H1 (cell line): Measurements from ENCODE around the gene FEV. TPM values are rescaled to one million over a fixed set of nuclear protein-coding genes. Genes with fewer than 3 reads are reported as not detected.

Source experiments
- CTCF ChIA-PET: fragments of 300-600 bp; sonication (Branson Sonifier 250); formaldehyde crosslinking; loops from one replicate; lab custom pipeline; 2021; ENCODE audit not compliant: partially characterized antibody; lab: Charles Lee
- POLR2A ChIA-PET: fragments of 300-600 bp; sonication (Branson Sonifier 250); formaldehyde crosslinking; loops from one replicate; lab custom pipeline; 2021; ENCODE audit warnings: inconsistent platforms; ENCODE audit not compliant: partially characterized antibody; lab: Charles Lee
- DNase-seq, 2 experiments: peaks; one replicate each; pipeline versions ENCODE4 v3.0.0 to v3.0.0-alpha.2; 2010 to 2022; ENCODE audit warnings: low spot score in 2 of 2, low read depth in 1 of 2, mixed read lengths in 1 of 2
- FAIRE-seq: peaks from 2 replicates; lab custom pipeline; 2011; peaks lifted over from hg19 to GRCh38; lab: Jason Lieb, UNC
- H2AFZ ChIP-seq: 2 replicates; pipeline ENCODE4 v1.8.1; 2012; ENCODE audit warnings: low read length, inconsistent platforms
- H2AK5ac ChIP-seq: 2 replicates; pipeline ENCODE4 v1.6.1; 2013; ENCODE audit warnings: low read depth, low read length
- H2BK120ac ChIP-seq: replicated peaks from 2 replicates; pipeline ENCODE3; 2013; ENCODE audit warnings: low read depth, low read length, inconsistent platforms
- H2BK12ac ChIP-seq: 2 replicates; pipeline ENCODE4 v1.6.1; 2013; ENCODE audit warnings: low read depth, low read length
- H2BK15ac ChIP-seq: 2 replicates; pipeline ENCODE4 v1.6.1; 2013; ENCODE audit warnings: low read length
- H2BK20ac ChIP-seq: 2 replicates; pipeline ENCODE4 v1.6.1; 2013; ENCODE audit warnings: low read length
- H2BK5ac ChIP-seq: 2 replicates; pipeline ENCODE4 v1.6.1; 2013; ENCODE audit warnings: low read depth, low read length
- H3K14ac ChIP-seq: 2 replicates; pipeline ENCODE4 v1.6.1; 2013; ENCODE audit warnings: inconsistent platforms; ENCODE audit not compliant: insufficient read length
- H3K18ac ChIP-seq: 2 replicates; pipeline ENCODE4 v1.6.1; 2013; ENCODE audit warnings: low read length; ENCODE audit errors: extremely low read depth
- H3K23ac ChIP-seq: 2 replicates; pipeline ENCODE4 v1.6.1; 2013; ENCODE audit warnings: inconsistent platforms; ENCODE audit not compliant: insufficient read length
- H3K23me2 ChIP-seq: 2 replicates; pipeline ENCODE4 v1.6.1; 2013; ENCODE audit warnings: low read depth, low read length
- H3K27ac ChIP-seq: 2 replicates; pipeline ENCODE4 v1.6.1; 2011; ENCODE audit warnings: low read depth, low read length, inconsistent platforms
- H3K27me3 ChIP-seq, 4 experiments: replicated peaks in 1 of 4; 1 replicate in 1 of 4; 2 replicates in 3 of 4; pipeline versions ENCODE4 v1.6.1 to v1.8.1; 2011 to 2013; ENCODE audit warnings: low read length in 3 of 4, mild to moderate bottlenecking in 3 of 4, inconsistent platforms in 2 of 4, mixed read lengths in 2 of 4, moderate library complexity in 1 of 4; ENCODE audit not compliant: control insufficient read depth in 3 of 4, insufficient read depth in 3 of 4; ENCODE audit errors: extremely low read depth in 1 of 4
- H3K36me3 ChIP-seq, 4 experiments: 2 replicates each; pipeline versions ENCODE4 v1.6.1 to v1.8.1; 2011 to 2013; ENCODE audit warnings: mild to moderate bottlenecking in 4 of 4, low read length in 3 of 4, moderate library complexity in 2 of 4, control low read depth in 1 of 4, inconsistent platforms in 1 of 4; ENCODE audit not compliant: insufficient read depth in 4 of 4, control insufficient read depth in 2 of 4
- H3K4ac ChIP-seq: replicated peaks from 2 replicates; pipeline ENCODE3; 2013; ENCODE audit warnings: low read length, low read depth, mixed read lengths, inconsistent platforms; ENCODE audit not compliant: insufficient read length
- H3K4me1 ChIP-seq, 4 experiments: replicated peaks in 1 of 4; 1 replicate in 1 of 4; 2 replicates in 3 of 4; pipeline versions ENCODE4 v1.6.1 to v1.8.1; 2011 to 2013; ENCODE audit warnings: low read length in 3 of 4, inconsistent platforms in 2 of 4, mixed read lengths in 1 of 4; ENCODE audit not compliant: insufficient read depth in 4 of 4, control insufficient read depth in 3 of 4
- H3K4me2 ChIP-seq, 2 experiments: 2 replicates each; pipeline versions ENCODE4 v1.6.1 to v1.8.1; 2011 to 2013; ENCODE audit warnings: low read depth in 2 of 2, low read length in 2 of 2, control low read depth in 1 of 2, inconsistent platforms in 1 of 2, mild to moderate bottlenecking in 1 of 2; ENCODE audit not compliant: insufficient read depth in 1 of 2
- H3K4me3 ChIP-seq, 4 experiments: fragments of 200-600, 300-600 bp in 1 of 4; sonication (generic), shearing (Covaris generic), sonication (Bioruptor Twin) in 1 of 4; 2 replicates each; pipeline versions ENCODE4 v1.5.1 to v1.8.1; 2011 to 2016; ENCODE audit warnings: low read length in 4 of 4, low read depth in 3 of 4, control low read depth in 2 of 4, inconsistent platforms in 2 of 4, mild to moderate bottlenecking in 2 of 4, mixed read lengths in 1 of 4, moderate library complexity in 1 of 4; ENCODE audit not compliant: insufficient read depth in 2 of 4; ENCODE audit errors: extremely low read depth in 1 of 4
- H3K56ac ChIP-seq: replicated peaks from 2 replicates; pipeline ENCODE3; 2013; ENCODE audit warnings: low read depth, mild to moderate bottlenecking, mixed read lengths, low read length, inconsistent platforms; ENCODE audit not compliant: insufficient read length
- H3K79me1 ChIP-seq: 2 replicates; pipeline ENCODE4 v1.6.1; 2013; ENCODE audit warnings: low read depth, low read length, control low read depth
- H3K79me2 ChIP-seq, 2 experiments: 2 replicates each; pipeline versions ENCODE4 v1.6.1 to v1.8.1; 2012 to 2013; ENCODE audit warnings: low read length in 2 of 2, mild to moderate bottlenecking in 2 of 2, inconsistent platforms in 1 of 2; ENCODE audit not compliant: insufficient read depth in 2 of 2, control insufficient read depth in 1 of 2
- H3K9ac ChIP-seq, 4 experiments: replicated peaks in 1 of 4; 1 replicate in 1 of 4; 2 replicates in 3 of 4; pipeline versions ENCODE4 v1.6.1 to v1.8.1; 2011 to 2013; ENCODE audit warnings: low read depth in 3 of 4, low read length in 3 of 4, control low read depth in 2 of 4, mild to moderate bottlenecking in 2 of 4, moderate library complexity in 2 of 4, inconsistent platforms in 1 of 4; ENCODE audit errors: extremely low read depth in 1 of 4
- H3K9me3 ChIP-seq, 2 experiments: 2 replicates each; pipeline versions ENCODE4 v1.6.1 to v1.8.1; 2012 to 2013; ENCODE audit warnings: mild to moderate bottlenecking in 2 of 2, moderate library complexity in 2 of 2, control low read depth in 1 of 2, inconsistent platforms in 1 of 2, low read depth in 1 of 2, low read length in 1 of 2, mixed read lengths in 1 of 2; ENCODE audit not compliant: insufficient read depth in 2 of 2
- H4K20me1 ChIP-seq, 2 experiments: replicated peaks in 1 of 2; 2 replicates each; pipeline versions ENCODE3 to v1.8.1; 2011 to 2013; ENCODE audit warnings: inconsistent platforms in 2 of 2, low read length in 2 of 2, mild to moderate bottlenecking in 1 of 2; ENCODE audit not compliant: insufficient read depth in 2 of 2, control insufficient read depth in 1 of 2
- H4K5ac ChIP-seq: 2 replicates; pipeline ENCODE4 v1.6.1; 2013; ENCODE audit warnings: low read length, low read depth, mixed read lengths, inconsistent platforms; ENCODE audit not compliant: insufficient read length
- H4K8ac ChIP-seq: 2 replicates; pipeline ENCODE4 v1.8.0; 2013; ENCODE audit warnings: mild to moderate bottlenecking, moderate library complexity, low read length, inconsistent platforms; ENCODE audit not compliant: insufficient read depth; ENCODE audit errors: extremely low read depth
- H4K91ac ChIP-seq: replicated peaks from 2 replicates; pipeline ENCODE3; 2013; ENCODE audit warnings: low read length, mixed read lengths, inconsistent platforms; ENCODE audit not compliant: insufficient read length
- CHD2 ChIP-seq: IDR thresholded peaks from 2 replicates; pipeline ENCODE4 v1.6.1; 2012; ENCODE audit warnings: low read length, improper control_type of control experiment
- MAX ChIP-seq: IDR thresholded peaks from 2 replicates; pipeline ENCODE4 v1.6.1; 2012; ENCODE audit warnings: inconsistent platforms
- RNF2 ChIP-seq: fragments of 200-900, 300-1000 bp; sonication (generic); IDR thresholded peaks from 2 replicates; pipeline ENCODE4 v1.7.1; 2016; ENCODE audit warnings: borderline replicate concordance, low read depth, mild to moderate bottlenecking, antibody characterized with exemption, low read length; ENCODE audit not compliant: poor library complexity, severe bottlenecking; ENCODE audit errors: missing control alignments
- SUZ12 ChIP-seq: fragments of 200-600 bp; sonication (generic); IDR thresholded peaks from 2 replicates; pipeline ENCODE4 v1.6.1; 2012; ENCODE audit warnings: mild to moderate bottlenecking, inconsistent platforms, low read length, moderate library complexity, mixed read lengths
- WGBS, 2 experiments: shearing (Covaris generic) in 1 of 2; methylation state at CpG; one replicate each; pipeline versions ENCODE4 v1.1.6 to v1.1.7; 2013 to 2015; ENCODE audit warnings: low lambda C conversion rate in 2 of 2, mixed read lengths in 2 of 2, inconsistent platforms in 1 of 2, low coverage in 1 of 2, missing lambda C conversion rate in 1 of 2; ENCODE audit not compliant: insufficient replicate concordance in 2 of 2, insufficient coverage in 1 of 2, insufficient read length in 1 of 2; ENCODE audit errors: extremely low coverage in 1 of 2, missing lambda C conversion rate in 1 of 2; 5-methylcytosine and 5-hydroxymethylcytosine counted together
- polyA plus RNA-seq, 7 experiments: library from polyadenylated mRNA; depleted of rRNA in 3 of 7; stranded (reverse) in 5 of 7; unstranded in 2 of 7; fragments of >200 nt in 5 of 7; fragments of 200-250 nt in 2 of 7; gene quantifications; 1 replicate in 5 of 7; 2 replicates in 1 of 7; 4 replicates in 1 of 7; pipeline versions ENCODE4 v1.2.1 to v1.2.3, GENCODE V29; 2011 to 2013; ENCODE audit warnings: missing spikeins in 2 of 7, mixed read lengths in 2 of 7
- total RNA-seq: library from RNA; stranded (reverse); fragmentation: NEBNext Ultra II Directional; extraction: Animal tissue kit (Norgen Biotek cat#: 25700); gene quantifications from 2 replicates; pipeline ENCODE4 v1.2.1, GENCODE V29; 2021

Gene FEV
- total and polyA plus RNA-seq, 2 of the 8 experiments (the other 6 are each of a cell fraction or from before 2014, with no cell fraction given), result not detected

- Histone ChIP-seq H2AK5ac (no peak overlapping the region), H3K23ac (no peak overlapping the region), H2BK120ac (no peak overlapping the region), H3K23me2 (peaks cover 2% of the 10 kb centered on the region; the same call in 1 of the 2 replicates), H3K14ac (no peak overlapping the region), H4K91ac (no peak overlapping the region), H3K27me3 (peaks cover 98 to 100% (median 100%) of the 10 kb centered on the region in 4 experiments), H2BK20ac (no peak overlapping the region), H3K18ac (no peak overlapping the region; the same call in none of the 2 replicates), H3K4ac (no peak overlapping the region), H3K79me1 (no peaks in the 10 kb centered on the region), H3K36me3 (peaks cover 0 to 6% (median 0%) of the 10 kb centered on the region in 4 experiments; a peak in 1 of 8 replicates), H3K9me3 (no peaks in the 10 kb centered on the region), H2BK5ac (no peak overlapping the region), H4K5ac (no peak overlapping the region), H3K4me2 (peak overlapping the region; percentile 59 to 64; a peak in 3 of 4 replicates), H2BK12ac (peak overlapping the region; percentile 68; the same call in 1 of the 2 replicates), H2BK15ac (no peak overlapping the region), H4K20me1 (peaks cover 29 to 35% of the 10 kb centered on the region in 2 experiments), H3K4me3 (peak overlapping the region in 3 of 4 experiments; percentile 8 to 42 (median 26); a peak in 4 of 8 replicates), H4K8ac (peak overlapping the region; percentile 83; the same call in 1 of the 2 replicates), H3K27ac (no peak overlapping the region), H2AFZ (no peak overlapping the region), H3K4me1 (peaks cover 0 to 21% (median 7%) of the 10 kb centered on the region in 4 experiments; a peak in 6 of 7 replicates), H3K9ac (no peak overlapping the region), H3K56ac (no peak overlapping the region), H3K79me2 (no peaks in the 10 kb centered on the region)
- 8% methylated on average over 38 of the region's 44 CpGs; no CpG with 5 or more reads in 1 of the 2 experiments for WGBS, 2 experiments
- DNase-seq, result no peak
- ChIA-PET POLR2A (interaction anchor here (1.2 kb wide), 1 partner anchor 8 kb away, joined by 3 read pairs; no protein-coding TSS in a partner anchor), CTCF (interaction anchor here (0.9 to 19.5 kb wide), 7 partner anchors 14 to 118 kb away, joined by 3 to 284 read pairs (median 92); partner anchors contain the start of gene FEV)
- TF ChIP-seq CHD2 (no peak), MAX (0 out of 2 replicates have a peak, but pooled peaks have one; percentile 33), RNF2 (peak; percentile 82), SUZ12 (peak; percentile 94)
- FAIRE-seq, result no peak
Observed at GRCh38 chr2:218992703-218993344, 7.8 kb upstream of the FEV start.
